HepG2 (cell line): ENCODE results near the gene PIEZO1.

ENCODE experiments used
- CCAR2 ChIP-seq: fragments of 200-400 bp; formaldehyde crosslinking; optimal IDR thresholded peaks from 2 replicates; pipeline ENCODE3; 2018; ENCODE audit warnings: low read depth, mild to moderate bottlenecking, low read length, moderate library complexity
- U2AF1 ChIP-seq: fragments of 200-400 bp; formaldehyde crosslinking; optimal IDR thresholded peaks from 2 replicates; pipeline ENCODE3; 2017; ENCODE audit warnings: mild to moderate bottlenecking, low read depth, low read length
- ZFAT ChIP-seq: sonication (generic); formaldehyde crosslinking; conservative IDR thresholded peaks from 2 replicates; pipeline ENCODE4 v1.8.1; 2023; ENCODE audit warnings: missing genetic modification reagents, inconsistent platforms
- TF ChIP-seq, protein P1 (sequence below): sonication (generic); formaldehyde crosslinking; IDR thresholded peaks from 2 replicates; pipeline ENCODE4 v1.4.0; 2020; ENCODE audit warnings: missing genetic modification reagents, mild to moderate bottlenecking, borderline replicate concordance
- TF ChIP-seq, protein P2 (sequence below): sonication (generic); formaldehyde crosslinking; IDR thresholded peaks from 2 replicates; pipeline ENCODE4 v1.4.0; 2020; ENCODE audit warnings: missing genetic modification reagents, borderline replicate concordance

DNA sequence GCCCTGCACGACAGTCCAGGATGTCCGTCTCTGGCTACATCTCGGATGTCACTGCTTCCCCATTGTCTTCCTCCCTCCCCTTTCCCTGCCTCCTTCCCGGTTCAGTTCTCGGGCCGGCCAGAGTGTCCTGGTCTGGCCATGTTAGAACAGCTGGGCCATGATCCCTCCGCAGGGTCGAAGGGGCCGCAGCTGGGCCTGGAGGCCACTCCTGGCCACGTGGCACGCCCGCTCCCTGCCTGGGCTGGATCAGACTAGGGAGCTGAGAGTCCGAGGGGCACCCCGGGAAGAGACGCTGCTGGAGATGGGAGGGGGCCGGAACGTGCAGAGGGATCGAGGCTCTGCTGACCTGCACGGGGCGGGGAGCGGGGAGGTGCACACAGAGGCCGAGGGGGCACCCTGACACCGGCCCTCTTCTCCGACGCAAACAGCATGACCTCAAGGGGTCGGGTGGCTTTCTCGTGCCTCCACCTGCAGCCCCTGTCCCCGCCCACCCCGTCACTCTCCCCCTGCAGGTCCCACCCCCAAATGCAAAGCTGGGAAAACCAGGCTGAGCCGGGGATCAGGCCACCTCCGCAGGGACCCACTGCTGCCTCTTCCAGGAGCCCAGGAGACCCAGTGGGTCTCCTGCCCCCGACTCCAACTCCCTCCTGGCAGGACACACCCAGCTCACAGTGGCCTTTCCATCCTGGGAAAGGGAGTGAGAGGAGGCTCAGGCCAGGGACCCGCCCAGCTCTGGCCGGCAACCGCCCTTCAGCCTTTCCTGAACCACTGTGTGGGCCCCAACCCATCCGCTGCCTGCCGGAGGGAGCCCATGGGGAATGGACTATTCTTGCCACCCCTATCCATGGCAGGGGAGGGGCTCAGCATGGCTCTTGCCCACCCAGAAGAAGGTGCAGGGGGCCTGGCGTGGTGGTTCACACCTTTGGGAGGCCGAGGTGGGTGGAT is 40.2 kb downstream of the PIEZO1 start:
- TF ChIP-seq, protein P1, sequence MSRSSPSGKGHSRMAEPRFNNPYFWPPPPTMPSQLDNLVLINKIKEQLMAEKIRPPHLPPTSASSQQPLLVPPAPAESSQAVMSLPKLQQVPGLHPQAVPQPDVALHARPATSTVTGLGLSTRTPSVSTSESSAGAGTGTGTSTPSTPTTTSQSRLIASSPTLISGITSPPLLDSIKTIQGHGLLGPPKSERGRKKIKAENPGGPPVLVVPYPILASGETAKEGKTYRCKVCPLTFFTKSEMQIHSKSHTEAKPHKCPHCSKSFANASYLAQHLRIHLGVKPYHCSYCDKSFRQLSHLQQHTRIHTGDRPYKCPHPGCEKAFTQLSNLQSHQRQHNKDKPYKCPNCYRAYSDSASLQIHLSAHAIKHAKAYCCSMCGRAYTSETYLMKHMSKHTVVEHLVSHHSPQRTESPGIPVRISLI (CRISPR knock-in tag) = no peak
- TF ChIP-seq, protein P2, sequence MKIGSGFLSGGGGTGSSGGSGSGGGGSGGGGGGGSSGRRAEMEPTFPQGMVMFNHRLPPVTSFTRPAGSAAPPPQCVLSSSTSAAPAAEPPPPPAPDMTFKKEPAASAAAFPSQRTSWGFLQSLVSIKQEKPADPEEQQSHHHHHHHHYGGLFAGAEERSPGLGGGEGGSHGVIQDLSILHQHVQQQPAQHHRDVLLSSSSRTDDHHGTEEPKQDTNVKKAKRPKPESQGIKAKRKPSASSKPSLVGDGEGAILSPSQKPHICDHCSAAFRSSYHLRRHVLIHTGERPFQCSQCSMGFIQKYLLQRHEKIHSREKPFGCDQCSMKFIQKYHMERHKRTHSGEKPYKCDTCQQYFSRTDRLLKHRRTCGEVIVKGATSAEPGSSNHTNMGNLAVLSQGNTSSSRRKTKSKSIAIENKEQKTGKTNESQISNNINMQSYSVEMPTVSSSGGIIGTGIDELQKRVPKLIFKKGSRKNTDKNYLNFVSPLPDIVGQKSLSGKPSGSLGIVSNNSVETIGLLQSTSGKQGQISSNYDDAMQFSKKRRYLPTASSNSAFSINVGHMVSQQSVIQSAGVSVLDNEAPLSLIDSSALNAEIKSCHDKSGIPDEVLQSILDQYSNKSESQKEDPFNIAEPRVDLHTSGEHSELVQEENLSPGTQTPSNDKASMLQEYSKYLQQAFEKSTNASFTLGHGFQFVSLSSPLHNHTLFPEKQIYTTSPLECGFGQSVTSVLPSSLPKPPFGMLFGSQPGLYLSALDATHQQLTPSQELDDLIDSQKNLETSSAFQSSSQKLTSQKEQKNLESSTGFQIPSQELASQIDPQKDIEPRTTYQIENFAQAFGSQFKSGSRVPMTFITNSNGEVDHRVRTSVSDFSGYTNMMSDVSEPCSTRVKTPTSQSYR (CRISPR knock-in tag) = no peak
- TF ChIP-seq CCAR2 = no peak
- no peak for TF ChIP-seq U2AF1
- no peak for TF ChIP-seq ZFAT (CRISPR knock-in tag)
